NB4 (cell line): ENCODE data around the gene SYNDIG1.

Experiments
- CTCF ChIP-seq: IDR thresholded peaks from one replicate; pipeline ENCODE4 v1.5.1; 2012; ENCODE audit warnings: low read depth, low read length
- POLR2A ChIP-seq: IDR thresholded peaks from 2 replicates; pipeline ENCODE4 v1.6.1; 2011; ENCODE audit warnings: mild to moderate bottlenecking; ENCODE audit not compliant: insufficient read length; ENCODE audit errors: extremely low read depth

- TF ChIP-seq POLR2A = no peak
- no peak for TF ChIP-seq CTCF
These were observed 164.1 kb downstream of the SYNDIG1 start for GRCh38 chr20:24633521-24633920.
